SH-SY5Y (cell line): ENCODE measurements around the gene LIPT1.

Experiments used
- GATA2 ChIP-seq: IDR thresholded peaks from 2 replicates; pipeline ENCODE4 v1.6.1; 2011; ENCODE audit warnings: mild to moderate bottlenecking, low read depth, low read length
- GATA3 ChIP-seq: IDR thresholded peaks from 2 replicates; pipeline ENCODE4 v1.6.1; 2011; ENCODE audit warnings: low read depth, mild to moderate bottlenecking, low read length, moderate library complexity

GRCh38 chr2:99154643-99155536 is at the start of gene LIPT1, which contains the start of gene TSGA10:
- TF ChIP-seq GATA2 (peak; percentile 12; the same call in 1 of the 2 replicates), GATA3 (no peak)
